Measurements from ENCODE around the gene SRSF4.

The SRSF4 gene

GRCh38 chr1:29200906-29201594 is 19.4 kb upstream of the SRSF4 start:
- no peak for DNase-seq

DNA sequence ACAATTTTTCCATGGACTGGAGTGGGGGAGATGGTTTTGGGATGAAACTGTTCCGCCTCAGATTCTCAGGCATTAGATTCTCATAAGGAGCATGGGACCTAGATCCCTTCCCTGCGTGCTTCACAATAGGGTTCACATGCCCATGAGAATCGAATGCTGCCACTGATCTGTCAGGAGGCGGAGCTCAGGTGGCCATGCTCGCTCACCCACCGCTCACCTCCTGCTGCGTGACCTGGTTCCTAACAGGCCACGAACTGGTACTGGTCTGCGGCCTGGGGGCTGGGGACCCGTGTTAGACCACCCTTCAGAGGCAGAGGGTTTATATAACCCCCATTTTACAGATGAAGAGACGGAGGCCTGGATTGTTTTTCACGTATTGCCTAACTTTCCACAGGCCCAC is 16.3 kb upstream of the SRSF4 start:
- DNase-seq, result no peak

DNA sequence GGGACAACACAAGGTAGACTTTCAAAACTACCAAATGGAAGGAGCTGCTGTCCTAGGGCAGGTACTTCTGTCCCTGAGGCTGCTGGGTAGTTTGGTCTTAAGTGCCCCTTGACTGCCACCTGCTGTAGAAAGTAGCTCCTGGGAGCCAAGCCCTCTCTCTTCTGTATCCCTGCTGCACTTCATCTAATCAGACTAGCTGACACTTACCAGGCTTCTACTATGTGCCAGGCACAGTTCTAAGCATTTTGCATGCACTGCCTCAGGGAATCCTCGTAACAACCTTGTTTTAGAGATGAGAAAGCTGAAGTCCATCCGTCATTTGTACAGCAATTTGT is 15.9 kb upstream of the SRSF4 start:
- DNase-seq, result peak; percentile 45

DNA sequence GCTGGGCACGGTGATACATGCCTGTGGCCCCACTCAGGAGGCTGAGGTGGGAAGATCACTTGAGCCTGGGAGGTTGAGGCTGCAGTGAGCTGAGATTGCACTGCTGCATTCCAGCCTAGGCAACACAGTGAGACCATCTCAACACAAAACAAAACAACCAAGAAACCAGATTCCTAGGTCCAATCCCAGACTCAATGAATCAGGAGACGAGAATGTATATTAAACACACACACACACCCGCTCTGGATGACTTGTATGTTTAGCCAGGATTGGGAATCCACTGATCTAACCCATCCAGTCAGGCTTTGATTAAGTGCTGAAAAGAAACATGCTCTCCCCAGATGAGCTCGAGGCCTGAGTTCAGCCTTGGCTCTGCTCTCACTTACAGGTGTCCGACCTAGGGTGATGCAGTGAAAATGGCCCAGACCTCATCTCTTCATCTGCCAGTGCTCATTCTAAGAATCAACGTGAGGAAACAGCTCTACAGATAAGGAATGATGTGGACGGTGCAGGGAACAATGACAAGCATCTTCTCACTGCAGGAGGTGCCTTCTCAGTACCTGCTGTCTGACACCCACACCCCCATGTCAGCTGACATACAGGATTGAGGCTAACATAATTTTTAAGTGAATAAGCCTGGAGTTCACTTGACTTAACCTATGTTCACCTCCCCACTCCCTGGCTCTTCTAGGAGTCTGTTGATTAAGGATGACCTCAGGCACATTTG is 15.3 kb upstream of the SRSF4 start:
- no peak for DNase-seq

DNA sequence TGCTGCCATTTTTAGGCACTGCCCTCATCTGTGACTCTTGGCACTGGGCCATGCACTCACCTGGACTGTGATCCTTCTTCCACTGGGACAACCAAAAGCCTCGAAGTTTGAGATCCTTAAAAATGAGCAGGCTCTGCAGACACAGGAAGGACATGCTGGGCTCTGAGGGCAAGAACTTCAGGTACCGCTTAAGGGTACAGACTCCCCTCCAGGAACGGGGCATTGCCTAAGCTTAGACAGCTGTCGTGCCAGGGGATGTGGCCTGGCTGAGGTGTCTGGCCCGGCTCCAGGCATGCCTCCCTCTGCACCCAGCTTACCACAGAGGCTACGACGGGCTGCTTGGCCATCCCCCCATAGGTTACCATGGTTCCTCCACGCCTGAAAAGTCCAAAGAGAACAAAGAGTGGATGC is 14.2 kb upstream of the SRSF4 start:
- DNase-seq, result no peak

GRCh38 chr1:29193879-29194455 is 12.3 kb upstream of the SRSF4 start:
- DNase-seq, result no peak

- DNase-seq, result no peak
Observed at GRCh38 chr1:29190718-29191117, 9.0 kb upstream of the SRSF4 start.

DNA sequence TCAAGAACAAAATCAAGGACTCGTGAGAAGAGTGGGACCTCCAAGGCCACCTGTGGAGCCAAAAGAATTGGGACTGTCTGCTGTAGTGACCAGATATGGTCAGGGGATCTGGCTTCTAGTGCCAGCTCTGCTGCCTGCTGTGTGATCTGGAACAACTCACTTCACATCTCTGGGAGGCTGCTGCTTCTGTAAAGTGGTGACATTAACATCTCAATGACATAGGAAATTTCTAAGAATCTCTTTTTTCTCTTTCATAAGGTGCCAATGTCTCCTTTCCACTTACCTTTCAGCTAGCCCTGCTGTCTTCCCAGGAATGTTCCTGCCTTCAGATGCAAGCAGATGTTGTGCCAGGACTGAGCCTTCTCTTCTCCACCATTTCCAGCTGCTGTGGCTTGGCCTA is 5.0 kb upstream of the SRSF4 start:
- DNase-seq, result no peak

DNA sequence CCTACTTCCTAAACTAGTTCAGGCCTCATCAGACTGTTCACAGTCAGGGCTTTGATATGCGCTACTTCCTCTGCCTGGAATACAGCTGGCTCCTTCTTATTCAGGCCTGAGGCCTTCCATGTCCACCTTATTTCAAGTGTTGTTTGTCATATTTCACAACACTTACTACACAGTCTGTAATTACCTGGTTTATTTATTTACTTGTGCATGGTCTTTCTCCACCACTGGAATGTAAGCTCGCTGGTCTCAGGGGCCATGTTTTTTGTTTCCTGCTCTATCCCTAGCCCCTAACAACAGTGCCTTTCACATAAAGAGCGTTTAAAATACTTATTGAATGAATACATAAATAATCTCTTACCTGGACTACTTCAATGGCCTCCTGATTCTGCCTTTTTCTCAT is 4.6 kb upstream of the SRSF4 start:
- no peak for DNase-seq

- no peak for DNase-seq
Observed at GRCh38 chr1:29183287-29183686, 1.6 kb upstream of the SRSF4 start.

GRCh38 chr1:29180497-29181412 is 945 bp downstream of the SRSF4 start:
- DNase-seq, result peak; percentile 50

- peak; percentile 41 for DNase-seq
Observed at GRCh38 chr1:29179641-29180184, 2.0 kb downstream of the SRSF4 start.

GRCh38 chr1:29177022-29177705 is 4.5 kb downstream of the SRSF4 start:
- no peak for DNase-seq

DNA sequence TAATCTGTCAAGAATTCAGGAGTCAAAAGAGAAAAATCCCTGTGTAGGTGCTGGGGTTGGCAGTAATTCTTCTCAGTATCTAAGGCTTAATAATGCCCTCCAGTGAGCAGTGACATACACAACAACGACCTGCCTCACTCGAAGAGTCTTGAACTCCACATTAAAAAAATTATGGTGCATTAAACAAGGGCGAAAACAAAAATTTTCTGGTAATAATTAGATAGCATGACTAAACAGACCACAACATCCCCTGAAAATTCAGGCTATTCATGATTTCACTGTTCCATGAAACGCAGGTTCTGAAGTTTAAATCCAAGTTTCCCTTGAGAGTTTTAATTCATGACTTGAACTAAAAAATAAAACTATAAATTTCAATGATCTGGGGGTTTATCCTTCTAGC is 5.1 kb downstream of the SRSF4 start:
- no peak for DNase-seq

GRCh38 chr1:29172415-29172939 is 9.2 kb downstream of the SRSF4 start:
- DNase-seq, result no peak

DNA sequence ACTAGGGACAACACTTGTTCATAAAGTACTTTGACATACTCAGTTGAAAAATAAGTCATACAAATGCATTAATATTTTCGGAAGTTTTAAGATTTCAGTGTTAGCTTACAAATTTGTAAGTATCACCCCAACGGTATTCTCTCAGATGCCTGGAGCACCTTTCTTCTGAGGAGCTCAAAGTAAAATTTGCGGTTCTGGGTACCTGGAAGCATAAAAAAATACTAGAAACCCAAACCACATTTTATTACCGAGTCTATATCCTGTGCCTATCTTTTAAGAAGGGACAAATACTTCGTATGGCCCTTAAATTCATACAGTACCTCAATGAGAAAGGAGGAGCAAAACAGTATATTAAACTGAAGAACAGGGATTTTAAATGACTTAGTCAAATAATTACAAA is 10.2 kb downstream of the SRSF4 start:
- no peak for DNase-seq

- DNase-seq, result no peak
Observed at GRCh38 chr1:29171089-29171488, 10.6 kb downstream of the SRSF4 start.

DNA sequence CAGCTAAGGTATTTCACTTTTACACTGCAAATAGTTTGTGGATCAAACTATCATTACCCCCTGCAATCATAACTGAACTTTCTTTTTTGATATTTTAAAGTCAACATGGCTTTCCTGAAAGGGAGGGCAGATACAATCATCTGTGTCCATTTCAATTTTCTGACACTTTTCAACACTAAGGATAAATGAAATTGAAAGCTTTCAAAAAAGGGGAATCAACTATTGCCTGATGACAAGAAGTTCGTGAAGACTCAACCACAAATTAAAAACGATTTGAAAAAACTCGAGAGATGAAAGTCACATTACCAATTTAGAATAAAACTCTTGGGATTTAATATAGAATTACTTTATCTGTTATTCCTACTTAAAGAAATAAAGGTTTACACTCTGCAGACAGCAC is 11.7 kb downstream of the SRSF4 start:
- no peak for DNase-seq

DNA sequence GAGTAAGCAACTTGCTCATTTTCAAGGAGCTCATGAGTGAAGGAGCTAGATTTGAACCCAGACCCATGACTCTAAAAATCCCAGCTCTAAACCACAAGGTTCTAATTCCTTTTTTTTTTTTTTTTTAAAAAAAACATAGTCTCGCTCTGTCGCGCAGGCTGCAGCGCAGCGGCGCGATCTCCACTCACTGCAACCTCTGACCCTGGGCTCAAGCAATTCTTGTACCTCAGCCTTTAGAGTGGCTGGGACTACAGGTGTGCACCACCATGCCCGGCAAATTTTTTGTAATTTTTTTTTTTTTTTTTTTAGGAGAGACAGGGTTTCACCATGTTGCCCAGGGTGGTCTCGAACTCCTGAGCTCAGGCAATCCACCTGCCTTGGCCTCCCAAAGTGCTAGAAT is 13.8 kb downstream of the SRSF4 start:
- DNase-seq, result no peak

DNA sequence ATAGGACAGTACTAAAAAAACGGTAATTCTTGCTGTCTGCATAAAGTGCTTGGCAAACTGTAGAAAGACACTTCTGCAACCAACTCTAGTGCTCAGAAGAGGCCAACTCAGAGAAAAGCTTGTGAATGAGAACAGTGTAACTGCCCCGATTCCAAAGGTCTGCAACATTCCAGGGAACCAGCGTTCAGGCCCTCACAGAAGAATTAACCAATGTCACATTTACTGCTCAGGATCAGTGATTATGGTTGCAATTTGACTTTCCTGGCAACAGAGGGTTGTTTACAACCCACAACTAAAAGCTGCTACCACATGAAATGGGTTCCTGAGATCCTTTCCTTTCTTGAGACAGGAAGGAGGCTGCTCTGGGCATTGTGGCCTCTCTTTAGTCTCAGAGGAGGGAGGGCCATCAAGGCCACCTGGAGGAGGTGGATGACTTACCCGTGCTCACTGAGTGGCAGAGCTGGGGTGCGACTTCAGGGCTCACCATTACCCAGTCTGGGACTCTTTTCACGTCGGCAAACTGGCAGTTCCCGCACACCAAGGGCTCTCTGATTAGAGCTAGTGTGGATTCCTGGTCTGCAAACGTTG is 15.3 kb downstream of the SRSF4 start:
- no peak for DNase-seq

GRCh38 chr1:29164588-29164987 is 17.1 kb downstream of the SRSF4 start:
- DNase-seq, result no peak

Data from activated CD4-positive, alpha-beta T cell treated with anti-CD3 and anti-CD28 coated beads, Interleukin-10, Interleukin-2, amounts not matched to agents 100 ng/mL and 50 ng/mL, durations not matched to agents 16 hours and 8 hours (primary cell).